Fibroblast of lung (primary cell): ENCODE data around the gene HS6ST2. TPM values are rescaled to one million over a fixed set of nuclear protein-coding genes. Genes with fewer than 3 reads are reported as not detected.
A peak's percentile ranks its signal among the peaks of the same experiment; 100 is the strongest.

Experiments
- DNase-seq, 2 donors: peaks; one replicate each; pipeline versions ENCODE4 v3.0.0 to v3.0.0-alpha.2; 2010; ENCODE audit warnings: low read depth in 2 of 2
- H2AFZ ChIP-seq: 2 replicates; pipeline ENCODE4 v1.5.1; 2012; ENCODE audit warnings: low read length, control low read depth, inconsistent platforms
- H3K27ac ChIP-seq: 2 replicates; pipeline ENCODE4 v1.5.1; 2011; ENCODE audit warnings: low read length, control low read depth; ENCODE audit not compliant: insufficient read depth
- H3K27me3 ChIP-seq: 2 replicates; pipeline ENCODE4 v1.5.1; 2011; ENCODE audit warnings: mild to moderate bottlenecking, low read length; ENCODE audit not compliant: control insufficient read depth, insufficient read depth
- H3K36me3 ChIP-seq: 2 replicates; pipeline ENCODE4 v1.5.1; 2011; ENCODE audit warnings: low read length; ENCODE audit not compliant: control insufficient read depth, insufficient read depth
- H3K4me1 ChIP-seq: 2 replicates; pipeline ENCODE4 v1.5.1; 2011; ENCODE audit warnings: low read length; ENCODE audit not compliant: control insufficient read depth, insufficient read depth; ENCODE audit errors: extremely low read depth
- H3K4me2 ChIP-seq: 2 replicates; pipeline ENCODE4 v1.5.1; 2011; ENCODE audit warnings: low read length, control low read depth; ENCODE audit not compliant: insufficient read depth; ENCODE audit errors: extremely low read depth
- H3K4me3 ChIP-seq, 4 experiments: fragments of 200-600 bp in 1 of 4; sonication (generic) in 1 of 4; replicated peaks in 1 of 4; 2 replicates each; pipeline ENCODE4 v1.5.1; 2011 to 2016; ENCODE audit warnings: low read length in 4 of 4, low read depth in 3 of 4, mild to moderate bottlenecking in 3 of 4, control low read depth in 2 of 4, inconsistent platforms in 1 of 4, mixed read lengths in 1 of 4; ENCODE audit not compliant: insufficient read depth in 1 of 4; ENCODE audit errors: control extremely low read depth in 1 of 4
- H3K79me2 ChIP-seq: 2 replicates; pipeline ENCODE4 v1.5.1; 2012; ENCODE audit warnings: mild to moderate bottlenecking, low read length, inconsistent platforms; ENCODE audit not compliant: control insufficient read depth, insufficient read depth
- H3K9ac ChIP-seq: 2 replicates; pipeline ENCODE4 v1.5.1; 2011; ENCODE audit warnings: mild to moderate bottlenecking, low read length, control low read depth; ENCODE audit not compliant: insufficient read depth
- H3K9me3 ChIP-seq: 2 replicates; pipeline ENCODE4 v1.5.1; 2012; ENCODE audit warnings: low read depth, low read length; ENCODE audit not compliant: control insufficient read depth, insufficient read depth
- H4K20me1 ChIP-seq: 2 replicates; pipeline ENCODE4 v1.5.1; 2011; ENCODE audit warnings: low read length; ENCODE audit not compliant: control insufficient read depth, insufficient read depth; ENCODE audit errors: extremely low read depth
- CTCF ChIP-seq, 2 donors: IDR thresholded peaks in 1 of 2; conservative IDR thresholded peaks in 1 of 2; 1 replicate in 1 of 2; 2 replicates in 1 of 2; pipeline ENCODE4 v1.5.1; 2011 to 2012; ENCODE audit warnings: low read length in 2 of 2, control low read depth in 1 of 2, inconsistent platforms in 1 of 2, low read depth in 1 of 2, mild to moderate bottlenecking in 1 of 2
- EZH2 ChIP-seq: IDR thresholded peaks from 2 replicates; pipeline ENCODE4 v1.5.1; 2012; ENCODE audit warnings: low read length, control low read depth, mild to moderate bottlenecking; ENCODE audit errors: missing control alignments
- polyA plus RNA-seq, 2 donors: library from polyadenylated mRNA; depleted of rRNA in 1 of 2; stranded (reverse) in 1 of 2; unstranded in 1 of 2; fragments of >200 nt; gene quantifications; 2 replicates each; pipeline ENCODE4 v1.2.1, GENCODE V29; 2011 to 2012; ENCODE audit warnings: missing spikeins in 1 of 2
- total RNA-seq: library from RNA; depleted of rRNA; stranded (reverse); fragments of >200 nt; gene quantifications from 2 replicates; pipeline ENCODE4 v1.2.1, GENCODE V29; 2014

Gene HS6ST2
- total and polyA plus RNA-seq, 2 donors (not counting 1 experiment from before 2014, with no cell fraction given): 0.01 to 0.17 TPM

DNA sequence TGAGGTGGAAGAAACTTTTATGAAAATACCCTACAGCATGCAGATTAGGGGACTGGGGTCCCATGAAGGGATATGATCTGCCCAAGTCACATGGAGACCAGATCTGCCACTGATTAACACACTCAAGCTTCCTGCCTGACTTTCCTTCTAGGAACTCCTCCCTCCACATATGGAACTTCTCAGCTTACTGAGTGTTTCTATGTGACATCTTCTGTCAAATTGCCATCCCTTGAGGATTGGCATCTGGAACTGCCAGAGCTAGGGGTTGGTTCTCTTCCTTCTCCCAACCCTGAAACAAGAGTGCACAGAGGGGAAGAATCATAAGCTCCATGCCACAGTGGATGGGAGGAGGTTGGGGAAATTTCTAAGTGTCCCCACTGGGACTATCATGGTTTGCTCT, 319.0 kb downstream of the HS6ST2 start:
- Histone ChIP-seq H3K9ac (no peak overlapping the region), H3K27ac (no peak overlapping the region), H3K4me2 (no peak overlapping the region), H3K9me3 (no peaks in the 10 kb centered on the region), H3K4me3 (no peak overlapping the region), H3K36me3 (no peaks in the 10 kb centered on the region), H3K79me2 (no peaks in the 10 kb centered on the region), H3K4me1 (no peaks in the 10 kb centered on the region), H2AFZ (no peak overlapping the region), H4K20me1 (no peaks in the 10 kb centered on the region), H3K27me3 (no peaks in the 10 kb centered on the region)
- DNase-seq: no peak
- no peak for TF ChIP-seq CTCF (conservative IDR thresholded peaks at IDR 0.05 in 1 of 2, IDR thresholded peaks at IDR 0.05 in 1 of 2; ENCODE audit: low read depth in 1 of 2, low read length in 2 of 2)
- no peak for TF ChIP-seq EZH2

- Histone ChIP-seq H3K79me2 (no peaks in the 10 kb centered on the region), H3K36me3 (no peaks in the 10 kb centered on the region), H3K9ac (no peak overlapping the region), H3K4me2 (no peak overlapping the region), H3K27ac (no peak overlapping the region), H3K4me1 (no peaks in the 10 kb centered on the region), H4K20me1 (no peaks in the 10 kb centered on the region), H3K4me3 (no peak overlapping the region), H3K9me3 (no peaks in the 10 kb centered on the region), H2AFZ (no peak overlapping the region), H3K27me3 (no peaks in the 10 kb centered on the region)
- TF ChIP-seq CTCF (conservative IDR thresholded peaks at IDR 0.05 in 1 of 2, IDR thresholded peaks at IDR 0.05 in 1 of 2; ENCODE audit: low read depth in 1 of 2, low read length in 2 of 2): no peak
- TF ChIP-seq EZH2: no peak
- peak in 1 of 2 donors; percentile 12 for DNase-seq
Observed at GRCh38 chrX:132638313-132638712, 320.1 kb downstream of the HS6ST2 start.

DNA sequence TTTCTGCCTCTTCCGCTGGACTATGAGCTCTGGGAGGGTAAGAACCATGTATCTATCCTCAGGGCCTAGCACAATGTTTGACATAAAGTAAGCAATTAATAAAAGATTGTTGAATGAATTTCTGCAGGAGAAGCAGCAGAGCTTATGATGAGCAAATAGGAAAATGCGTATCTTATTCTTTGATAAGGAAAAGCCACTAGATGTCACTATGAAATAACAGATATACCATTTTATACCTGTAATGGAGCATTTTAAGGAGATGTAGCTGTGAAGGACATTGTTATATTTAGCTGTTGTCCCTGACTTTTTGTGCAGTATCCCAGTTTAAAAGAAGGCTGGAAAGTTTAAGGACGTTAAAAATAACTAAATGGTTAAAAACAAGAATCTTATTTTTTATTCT, 322.3 kb downstream of the HS6ST2 start:
- Histone ChIP-seq H2AFZ (no peak overlapping the region), H3K36me3 (no peaks in the 10 kb centered on the region), H3K9me3 (no peaks in the 10 kb centered on the region), H3K4me1 (no peaks in the 10 kb centered on the region), H3K4me2 (no peak overlapping the region), H3K9ac (no peak overlapping the region), H3K27me3 (no peaks in the 10 kb centered on the region), H4K20me1 (no peaks in the 10 kb centered on the region), H3K4me3 (no peak overlapping the region), H3K79me2 (no peaks in the 10 kb centered on the region), H3K27ac (no peak overlapping the region)
- peak in 1 of 2 donors; percentile 23 for DNase-seq
- TF ChIP-seq EZH2: no peak
